Measurements from ENCODE around the gene VDR.

Gene VDR

DNA sequence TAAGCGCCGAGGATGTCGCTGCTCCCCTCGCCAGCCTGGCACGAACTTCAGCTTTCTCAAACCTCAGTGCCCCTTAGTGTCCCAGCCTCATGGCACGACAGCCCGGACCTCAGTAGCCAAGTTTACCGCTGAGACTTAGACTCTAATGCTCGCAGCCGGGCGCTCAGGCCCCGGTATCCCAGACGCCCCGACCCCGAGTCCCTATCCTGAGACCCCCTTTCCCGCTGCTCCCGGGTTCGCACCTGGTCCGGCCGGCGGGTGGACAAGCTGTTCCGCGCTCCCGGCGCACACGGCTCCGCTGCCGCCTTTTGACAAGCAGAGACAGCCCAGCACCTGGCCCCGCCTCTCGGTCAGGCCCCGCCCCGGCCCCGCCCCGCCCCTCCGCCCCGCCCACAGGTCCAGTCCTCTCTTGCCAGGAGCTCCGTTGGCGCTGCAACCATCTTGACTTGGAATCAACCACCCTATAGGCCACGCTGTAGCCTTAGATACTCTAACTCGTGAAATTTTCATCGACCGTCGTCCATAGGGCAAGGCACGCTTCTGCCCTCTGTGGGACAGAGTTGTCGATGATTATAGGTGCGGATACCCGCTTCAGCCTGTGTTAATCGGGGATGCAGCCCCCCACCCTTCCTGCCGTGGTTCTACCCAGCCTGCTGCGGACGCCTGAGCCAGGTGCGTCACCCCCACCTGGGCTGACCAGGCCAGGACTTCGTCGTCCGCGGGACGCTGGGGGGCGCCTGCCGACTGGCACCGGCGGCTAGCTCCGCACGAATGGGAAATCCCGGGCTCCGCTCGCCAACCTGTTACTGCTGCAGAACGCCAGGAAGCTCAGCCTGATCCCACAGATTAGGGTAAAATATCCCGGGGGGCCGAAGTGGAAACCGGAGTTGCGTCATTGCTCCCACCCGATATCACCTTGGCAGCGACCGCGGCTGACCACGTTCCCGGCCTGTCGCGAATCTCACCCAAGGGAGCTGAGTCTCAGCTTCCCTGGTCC lies at the start of gene VDR:
Gene VDR (minus strand): TSS at position 282 of the 997 bp plus-strand sequence. CDS start 25,881 bp downstream, outside the sequence.
- peak; percentile 98 for DNase-seq

DNA sequence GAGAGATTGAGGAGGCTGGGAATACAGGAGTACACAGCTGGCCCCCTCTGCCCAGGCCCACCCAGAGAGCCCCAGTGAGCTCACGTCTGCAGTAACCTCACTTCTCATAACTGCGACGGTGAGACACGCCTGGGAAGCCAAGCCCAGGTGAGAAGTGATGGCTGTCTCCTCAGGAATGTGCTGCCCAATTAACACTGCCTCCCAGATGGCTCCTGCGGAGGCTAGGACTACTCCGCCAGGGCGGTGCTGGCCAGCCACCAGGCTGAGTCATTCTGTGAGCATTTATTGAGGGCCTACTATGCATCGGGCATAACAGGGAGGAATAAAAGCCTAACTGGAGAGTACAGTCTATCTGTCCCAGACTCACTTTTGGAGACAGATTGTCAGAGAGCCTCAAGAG lies 49.3 kb upstream of the VDR start:
- no peak for DNase-seq

- peak; percentile 30 for DNase-seq
Measured at GRCh38 chr12:47950856-47951468, 46.2 kb upstream of the VDR start.

DNA sequence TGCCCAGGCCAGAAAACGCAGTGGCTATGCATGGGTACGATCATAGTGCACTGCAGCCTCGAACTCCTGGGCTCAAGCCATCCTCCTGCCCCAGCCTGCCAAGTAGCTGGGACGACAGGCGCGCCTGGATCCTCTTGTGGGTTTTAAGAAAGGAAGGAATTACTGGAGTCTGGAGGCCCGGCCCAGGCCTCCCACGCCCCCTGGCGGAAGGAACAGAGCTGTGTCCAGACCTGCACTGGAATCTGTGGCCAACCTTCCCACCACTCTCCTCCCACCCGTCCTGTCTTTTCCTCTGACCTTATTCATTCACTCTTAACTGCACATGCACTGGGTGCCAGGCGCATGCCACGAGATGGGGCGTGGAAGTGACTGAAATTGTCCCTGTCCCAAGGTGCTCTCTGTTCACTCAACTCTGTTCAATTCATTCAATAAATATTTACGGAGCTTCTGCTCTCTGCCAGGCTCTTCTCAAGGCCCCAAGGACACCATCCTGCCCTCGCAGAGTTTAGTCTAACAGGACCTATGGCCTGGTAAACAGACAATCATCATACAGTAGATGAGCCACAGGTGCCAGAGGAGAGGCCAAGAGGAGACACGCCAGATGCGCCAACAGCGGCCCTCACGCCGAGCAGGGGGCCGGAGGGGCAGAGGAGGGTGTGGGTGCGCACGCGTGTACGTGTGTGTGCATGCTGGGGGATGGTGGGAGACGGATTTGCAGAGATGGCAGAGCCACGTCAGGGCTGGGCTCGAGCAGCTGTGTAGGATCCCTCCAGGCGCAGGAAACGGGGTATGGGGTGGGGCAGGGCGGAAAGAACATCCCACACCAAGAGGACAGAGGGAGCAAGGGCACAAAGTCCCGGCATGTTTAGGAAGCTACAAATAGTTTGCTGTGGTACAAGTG lies 44.9 kb upstream of the VDR start:
- peak; percentile 95 for DNase-seq

DNA sequence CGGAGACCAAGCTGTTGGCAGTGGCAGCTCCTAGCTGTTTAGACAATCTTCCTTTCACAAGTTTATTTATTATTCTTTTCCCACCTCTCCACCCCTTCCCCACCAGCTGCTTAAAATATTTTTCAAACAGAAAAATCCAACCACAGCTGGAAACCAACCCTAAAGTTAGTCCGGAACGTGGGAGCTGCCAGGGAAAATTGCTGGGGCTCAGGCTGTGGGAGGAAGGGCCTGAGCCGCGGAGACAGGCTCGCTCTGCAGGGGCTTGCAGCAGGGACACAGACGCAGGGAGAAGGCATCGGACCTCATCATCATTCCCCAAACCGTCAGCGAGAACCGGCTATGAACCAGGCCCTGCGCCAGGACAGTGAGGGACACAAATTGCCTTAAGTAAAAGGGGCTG lies 42.5 kb upstream of the VDR start:
- no peak for DNase-seq

DNA sequence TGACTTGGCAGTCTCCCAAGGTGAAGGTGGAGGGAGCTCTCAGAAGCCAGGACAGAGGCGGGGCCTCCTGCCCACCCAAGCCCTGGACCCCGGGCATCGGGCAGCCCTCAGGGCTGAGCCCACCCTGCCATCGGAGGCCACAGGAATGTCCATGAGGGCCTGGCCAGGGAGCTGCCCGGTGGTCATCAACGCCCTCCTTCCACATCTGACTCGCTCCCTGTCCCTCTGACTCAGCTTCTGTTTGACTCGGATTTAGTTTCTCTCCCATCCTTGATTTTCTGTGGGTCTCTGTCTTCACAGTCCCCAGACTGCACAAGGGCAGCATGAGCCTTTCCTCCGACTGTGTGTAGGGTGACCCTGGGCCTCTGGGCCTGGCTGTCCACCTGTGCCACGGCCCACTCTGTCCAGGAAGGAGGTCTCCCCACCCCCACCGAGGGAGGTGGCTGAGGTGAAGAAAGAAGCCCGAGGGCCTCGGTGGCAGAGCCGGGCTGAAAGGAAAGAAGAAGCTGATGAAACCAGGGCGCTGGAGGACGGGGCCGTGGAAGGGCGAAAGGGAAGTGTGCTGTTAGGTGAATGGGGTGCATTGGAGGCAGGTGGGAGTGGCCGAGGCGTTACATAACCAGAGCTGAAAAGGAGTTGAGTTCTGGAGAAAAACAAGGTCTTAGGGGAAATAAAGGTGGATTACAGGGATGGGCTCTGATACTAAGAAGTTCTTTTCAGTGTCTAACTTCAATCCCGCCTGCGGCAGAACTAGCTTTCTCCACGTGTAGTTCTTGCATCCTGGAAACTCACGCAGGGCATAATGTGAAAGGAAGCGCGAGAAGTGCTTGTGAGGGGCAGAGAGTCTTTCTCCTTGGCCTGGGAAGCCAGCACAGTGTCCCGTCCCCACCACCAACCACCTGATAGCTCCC lies 41.9 kb upstream of the VDR start:
- no peak for DNase-seq

DNA sequence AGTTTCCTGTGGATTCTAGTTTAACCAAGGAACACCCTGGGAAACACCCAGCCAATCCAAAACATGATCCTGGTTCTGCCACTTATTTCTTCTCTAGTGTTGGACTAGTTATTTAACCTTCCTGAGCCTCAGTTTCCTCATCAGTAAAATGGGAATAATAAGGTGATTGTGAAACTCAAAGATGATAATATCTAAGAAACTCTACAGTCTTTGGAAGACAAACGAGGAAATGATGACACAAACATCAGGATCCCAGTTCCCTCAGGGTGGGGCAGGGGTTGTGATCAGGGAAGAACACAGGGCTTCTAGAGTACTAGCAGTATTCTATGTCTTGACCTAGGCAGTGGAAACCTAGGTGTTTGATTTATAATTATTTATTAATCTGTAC lies 40.5 kb upstream of the VDR start:
- no peak for DNase-seq

GRCh38 chr12:47944685-47945340 lies 40.0 kb upstream of the VDR start:
- no peak for DNase-seq

GRCh38 chr12:47943623-47944340 lies 39.0 kb upstream of the VDR start:
- no peak for DNase-seq

- DNase-seq: peak; percentile 54
Measured at GRCh38 chr12:47942614-47943225, 37.9 kb upstream of the VDR start.

DNA sequence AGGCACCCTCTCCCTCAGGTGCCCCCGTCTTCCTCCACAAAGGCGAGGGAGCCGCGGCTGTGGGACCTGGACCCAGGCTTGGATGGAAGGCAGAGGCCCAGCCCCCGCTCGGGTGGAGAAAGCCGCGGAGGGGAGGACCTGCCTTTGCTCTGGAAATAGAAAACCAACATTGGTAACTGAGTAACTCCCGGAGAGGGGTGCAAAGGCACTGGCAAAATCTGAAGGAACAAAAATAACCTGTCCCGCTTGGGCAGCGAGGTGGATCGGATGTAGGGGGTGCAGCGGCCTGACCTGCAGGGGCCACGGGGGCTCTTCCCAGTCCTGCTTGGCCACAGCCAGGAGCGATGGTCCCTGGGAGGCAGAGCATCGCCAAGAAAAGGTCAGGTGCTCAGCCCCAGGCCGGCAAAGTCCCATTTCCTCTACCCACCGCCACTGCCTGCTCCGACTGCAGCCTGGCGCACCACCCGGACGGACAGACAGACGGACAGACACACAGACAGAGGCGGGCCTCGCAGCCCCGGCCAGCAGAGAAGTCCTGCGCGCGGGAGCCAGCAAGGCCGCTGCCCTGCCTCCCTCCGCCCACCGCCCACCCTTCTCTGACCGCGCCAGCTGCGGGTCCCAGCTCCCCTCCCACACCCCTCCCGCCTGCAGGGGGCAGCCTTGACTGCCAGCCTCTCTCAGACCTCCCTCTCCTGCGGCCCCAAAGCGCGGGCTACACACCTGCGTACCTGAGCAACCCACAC lies 37.2 kb upstream of the VDR start:
- DNase-seq: peak; percentile 86

GRCh38 chr12:47941475-47941780 lies 36.6 kb upstream of the VDR start:
- no peak for DNase-seq

- DNase-seq: no peak
Measured at GRCh38 chr12:47940773-47941474, 36.1 kb upstream of the VDR start.

- peak; percentile 71 for DNase-seq
Measured at GRCh38 chr12:47939009-47939601, 34.3 kb upstream of the VDR start.

DNA sequence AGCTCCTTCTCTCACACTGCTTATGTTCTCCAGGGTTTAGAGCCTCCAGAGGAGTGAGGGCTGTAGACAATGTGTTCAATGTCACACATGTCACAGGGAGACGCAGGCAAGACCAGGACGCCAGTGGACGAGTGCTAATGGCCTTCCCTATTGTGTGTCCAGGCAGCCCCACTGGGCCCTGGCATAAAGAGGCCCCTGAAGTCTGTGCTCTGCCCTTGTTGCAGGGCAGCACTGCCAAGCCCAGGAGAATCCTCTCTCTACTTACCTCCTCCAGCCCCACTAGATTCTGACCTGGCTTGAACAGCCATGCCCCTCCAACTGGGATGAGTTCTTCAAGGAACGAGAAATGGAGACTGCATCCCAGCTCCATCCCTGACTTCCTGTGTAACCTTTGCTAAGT lies 33.8 kb upstream of the VDR start:
- peak; percentile 52 for DNase-seq

GRCh38 chr12:47938093-47938492 lies 33.3 kb upstream of the VDR start:
- DNase-seq: peak; percentile 66

DNA sequence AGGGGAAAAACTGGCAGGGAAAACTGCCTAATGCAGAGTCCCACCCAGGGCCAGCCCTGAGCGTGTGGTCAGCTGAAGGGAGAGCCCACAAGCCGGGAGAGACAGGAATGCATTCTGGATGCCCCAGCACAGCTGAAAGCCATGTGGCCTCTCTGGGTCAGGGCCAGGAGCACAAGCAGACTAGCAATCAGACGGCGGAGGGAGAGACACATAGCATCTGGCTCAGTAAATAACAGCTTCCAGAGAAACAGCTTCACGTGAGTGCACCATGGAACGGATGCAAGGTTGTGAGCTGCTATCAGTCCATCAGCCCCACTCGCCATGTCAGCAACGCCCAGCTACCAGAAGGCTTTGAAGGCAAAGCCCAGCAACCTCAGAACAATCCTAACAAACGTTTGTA lies 30.4 kb upstream of the VDR start:
- no peak for DNase-seq

DNA sequence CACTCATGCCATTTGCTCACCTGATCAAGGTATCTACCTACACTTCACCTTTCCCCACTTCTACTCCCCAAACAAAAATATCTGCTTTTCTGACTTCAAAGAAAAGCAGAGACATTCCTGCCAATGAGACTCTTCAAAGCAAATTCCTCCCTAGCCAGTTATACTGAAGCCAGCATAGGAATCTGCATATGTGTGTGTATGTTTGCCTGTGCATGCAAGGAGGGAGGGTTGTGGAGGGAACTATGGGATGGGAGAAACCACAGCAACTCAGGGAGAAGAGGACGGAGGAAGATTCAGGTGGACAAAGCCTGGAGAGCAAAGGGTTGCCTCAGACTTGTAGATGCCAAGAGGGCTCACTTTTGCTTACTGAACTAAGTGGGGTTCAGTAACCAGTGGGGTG lies 26.4 kb upstream of the VDR start:
- DNase-seq: no peak

DNA sequence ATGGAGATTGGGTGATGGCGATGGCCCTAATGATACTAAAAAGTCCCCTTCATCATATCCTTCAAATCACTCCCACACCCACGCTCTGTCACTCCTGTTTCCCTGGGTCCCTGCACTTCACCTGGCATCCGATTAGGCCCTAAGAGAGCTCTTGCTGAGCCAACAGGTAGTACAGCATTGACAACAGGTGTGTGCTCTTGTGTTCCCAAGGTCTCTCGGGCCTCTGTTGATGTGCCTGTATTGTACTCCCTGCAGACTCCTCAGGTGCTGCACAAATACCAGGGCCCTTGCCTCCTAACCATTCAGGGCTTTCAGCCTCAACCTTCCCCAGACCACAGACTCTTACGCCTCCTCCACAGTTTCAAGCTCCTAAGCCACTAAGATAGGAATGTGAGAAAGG lies 25.8 kb upstream of the VDR start:
- no peak for DNase-seq

All from DMS53 (cell line).